GM19397 (cell line): ENCODE results near the gene TTC13.
"Not testable (repeated sequence)": the region's sequence is repeated elsewhere in the genome, so short reads cannot be mapped to it uniquely, and the experiment has no call there.

Experiments used
- ATAC-seq: cut with Tn5 transposase; IDR thresholded peaks from one replicate; pipeline ENCODE4 v1.9.1; 2021; ENCODE audit warnings: mild to moderate bottlenecking, moderate library complexity; ENCODE audit not compliant: unreplicated experiment

TTC13 gene

GRCh38 chr1:230992100-230992774 lies 13.6 kb upstream of the TTC13 start:
- no peak for ATAC-seq

GRCh38 chr1:230987448-230987847 lies 8.8 kb upstream of the TTC13 start:
- ATAC-seq = no peak

GRCh38 chr1:230986976-230987375 lies 8.3 kb upstream of the TTC13 start:
- no peak for ATAC-seq

- no peak for ATAC-seq
Observed at GRCh38 chr1:230985711-230986110, 7.0 kb upstream of the TTC13 start.

- not testable (repeated sequence) for ATAC-seq
Observed at GRCh38 chr1:230984622-230985515, 6.2 kb upstream of the TTC13 start.

GRCh38 chr1:230983811-230984210 lies 5.2 kb upstream of the TTC13 start:
- no peak for ATAC-seq

GRCh38 chr1:230982696-230983095 lies 4.0 kb upstream of the TTC13 start:
- no peak for ATAC-seq

GRCh38 chr1:230979952-230980351 lies 1.3 kb upstream of the TTC13 start:
- ATAC-seq = no peak

GRCh38 chr1:230979389-230979716 lies 692 bp upstream of the TTC13 start:
- ATAC-seq = no peak

GRCh38 chr1:230977761-230978490 lies 735 bp downstream of the TTC13 start:
- ATAC-seq = peak; percentile 8

GRCh38 chr1:230976825-230977747 lies 1.6 kb downstream of the TTC13 start:
- no peak for ATAC-seq

GRCh38 chr1:230976360-230976759 lies 2.3 kb downstream of the TTC13 start:
- no peak for ATAC-seq

GRCh38 chr1:230975636-230976035 lies 3.0 kb downstream of the TTC13 start:
- ATAC-seq = no peak

- peak; percentile 60 for ATAC-seq
Observed at GRCh38 chr1:230972855-230973271, 5.8 kb downstream of the TTC13 start.

- no peak for ATAC-seq
Observed at GRCh38 chr1:230971771-230972170, 6.9 kb downstream of the TTC13 start.

GRCh38 chr1:230970432-230970831 lies 8.2 kb downstream of the TTC13 start:
- ATAC-seq = no peak

GRCh38 chr1:230966358-230966873 lies 12.2 kb downstream of the TTC13 start:
- ATAC-seq = no peak

- no peak for ATAC-seq
Observed at GRCh38 chr1:230965535-230965934, 13.1 kb downstream of the TTC13 start.

- ATAC-seq = no peak
Observed at GRCh38 chr1:230964896-230965295, 13.8 kb downstream of the TTC13 start.

- no peak for ATAC-seq
Observed at GRCh38 chr1:230958370-230958769, 20.3 kb downstream of the TTC13 start.
